ENCODE measurements around the gene SERF2.
A peak's percentile ranks its signal among the peaks of the same experiment; 100 is the strongest.
"Not testable (repeated sequence)": the region's sequence is repeated elsewhere in the genome, so short reads cannot be mapped to it uniquely, and the experiment has no call there.

The SERF2 gene

DNA sequence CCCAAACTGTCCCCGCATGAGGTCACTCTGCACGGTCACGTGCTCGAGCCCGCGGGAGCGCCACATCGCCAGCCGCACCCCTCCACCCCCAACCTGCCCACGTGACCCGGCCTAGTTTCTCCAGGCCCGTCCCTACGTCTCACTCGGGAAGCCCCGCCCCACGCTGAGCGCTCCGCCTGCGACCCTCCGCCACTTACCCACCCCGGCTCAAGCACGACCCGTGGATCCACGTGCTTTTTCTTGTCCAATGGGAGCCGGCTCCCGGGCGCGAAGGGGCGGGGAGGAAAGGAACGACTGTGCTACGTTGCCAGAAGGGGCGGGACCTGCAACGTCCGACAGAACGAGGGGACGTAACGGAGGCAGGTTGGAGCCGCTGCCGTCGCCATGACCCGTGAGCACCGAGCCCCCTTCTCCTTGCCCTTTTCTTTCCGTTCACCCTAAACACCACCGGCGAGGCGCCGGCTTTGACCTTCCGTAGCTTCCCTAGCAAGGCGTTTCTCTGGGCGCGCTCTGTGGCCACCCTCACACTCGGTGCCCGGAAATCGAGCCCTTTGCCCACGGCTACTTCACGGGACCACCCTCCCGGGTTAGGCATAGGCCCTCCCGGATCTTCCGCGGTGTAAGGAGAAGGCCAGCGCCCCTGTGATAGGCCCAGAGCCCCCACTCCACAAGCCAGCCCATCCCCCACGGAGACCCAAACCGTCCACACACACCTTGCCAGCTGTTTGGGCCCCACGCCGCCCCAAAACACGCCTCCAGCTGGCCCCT, at the start of gene SERF2:
SERF2 (plus strand) TSS at position 328 of the 768 bp plus-strand sequence; CDS start at position 385, 57 bp downstream.
- DNase-seq, result peak; percentile 99

DNA sequence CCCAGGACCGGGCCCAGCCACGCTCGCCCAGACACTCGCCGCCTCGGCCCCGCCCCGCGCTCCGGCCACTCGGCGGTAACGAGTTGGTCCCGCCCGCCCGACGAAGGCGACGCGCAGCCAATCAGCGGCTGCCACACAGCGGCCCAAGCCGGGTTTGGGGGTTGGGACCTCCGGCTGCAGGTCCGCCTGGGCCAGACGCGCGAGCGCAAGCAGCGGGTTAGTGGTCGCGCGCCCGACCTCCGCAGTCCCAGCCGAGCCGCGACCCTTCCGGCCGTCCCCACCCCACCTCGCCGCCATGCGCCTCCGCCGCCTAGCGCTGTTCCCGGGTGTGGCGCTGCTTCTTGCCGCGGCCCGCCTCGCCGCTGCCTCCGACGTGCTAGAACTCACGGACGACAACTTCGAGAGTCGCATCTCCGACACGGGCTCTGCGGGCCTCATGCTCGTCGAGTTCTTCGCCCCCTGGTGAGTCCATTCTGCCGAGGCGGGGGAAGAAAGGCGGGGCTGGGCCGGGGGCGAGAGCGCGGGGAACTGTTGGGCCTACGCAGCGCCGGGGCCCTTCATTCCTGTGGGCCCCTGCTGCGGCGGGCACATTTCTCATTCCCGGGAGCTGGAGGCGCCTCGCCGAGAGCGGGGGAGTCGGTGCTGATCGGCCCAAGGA, 45.7 kb upstream of the SERF2 start, which contains the start of gene PDIA3:
PDIA3 (plus strand) TSS at position 194 of the 658 bp plus-strand sequence; CDS start at position 296, 102 bp downstream.
- DNase-seq, result peak; percentile 76

DNA sequence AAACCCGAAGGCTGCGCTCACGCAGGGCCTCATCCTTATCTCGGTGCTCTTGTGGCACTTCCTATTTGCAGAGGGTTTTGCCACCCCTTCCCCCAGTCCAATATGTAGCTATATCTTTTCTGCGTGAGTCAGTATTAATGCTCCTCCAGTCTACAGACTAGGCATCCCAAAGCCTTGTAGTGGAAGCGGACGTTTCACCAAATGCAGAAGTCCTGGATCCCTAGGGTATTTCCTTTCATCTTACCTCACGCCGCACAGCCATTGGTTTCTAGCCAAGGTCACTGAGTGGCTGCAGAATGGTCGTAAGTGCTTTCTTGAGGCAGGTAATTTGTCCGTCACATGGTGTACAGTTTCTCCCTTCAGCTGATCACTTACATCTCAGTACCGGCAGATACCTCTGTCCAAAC, 45.2 kb upstream of the SERF2 start:
- not testable (repeated sequence) for DNase-seq

DNA sequence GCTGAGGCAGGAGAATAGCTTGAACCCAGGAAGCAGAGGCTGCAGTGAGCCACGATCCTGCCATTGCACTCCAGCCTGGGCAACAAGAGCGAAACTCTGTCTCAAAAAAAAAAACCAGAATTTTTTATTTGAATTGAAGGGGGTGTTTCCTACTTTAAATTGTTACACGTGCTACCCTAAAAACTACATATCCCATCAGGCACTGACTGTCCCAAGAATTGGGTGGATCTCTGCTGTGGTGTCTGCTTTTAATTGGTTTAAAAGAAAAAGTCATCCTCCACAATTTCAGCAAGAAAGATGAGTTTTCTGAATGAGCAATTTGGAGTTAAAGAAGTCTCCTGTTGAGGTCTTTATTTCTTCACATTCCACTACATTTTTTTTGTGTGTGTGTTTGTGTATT, 43.7 kb upstream of the SERF2 start:
- no peak for DNase-seq

DNA sequence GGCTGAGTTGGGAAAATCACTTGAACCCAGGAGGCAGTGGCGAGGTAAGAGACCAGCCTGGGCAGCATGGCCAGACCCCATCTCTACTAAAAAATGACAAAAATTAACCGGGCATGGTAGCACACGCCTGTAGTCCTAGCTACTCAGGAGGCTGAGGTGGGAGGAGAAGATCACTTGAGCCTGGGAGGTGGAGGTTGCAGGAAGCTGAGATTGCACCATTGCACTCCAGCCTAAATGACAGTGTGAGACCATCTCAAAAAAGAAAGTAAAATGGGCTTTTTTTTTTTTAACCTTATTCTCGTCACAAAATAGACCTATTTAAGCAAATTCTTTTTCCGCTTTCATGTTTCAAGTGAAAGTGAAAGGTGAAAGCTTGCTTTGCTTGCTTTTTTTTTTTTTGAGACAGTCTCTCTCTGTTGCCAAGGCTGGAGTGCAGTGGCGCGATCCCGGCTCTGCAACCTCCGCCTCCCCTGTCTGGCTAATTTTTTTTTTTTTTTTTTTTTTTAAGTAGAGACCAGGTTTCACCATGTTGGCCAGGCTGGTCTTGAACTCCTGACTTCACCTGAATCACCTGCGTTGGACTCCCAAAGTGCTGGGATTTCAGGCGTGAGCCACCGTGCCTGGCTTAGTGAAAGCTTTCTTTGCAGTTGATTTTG, 42.3 kb upstream of the SERF2 start:
- DNase-seq, result no peak

DNA sequence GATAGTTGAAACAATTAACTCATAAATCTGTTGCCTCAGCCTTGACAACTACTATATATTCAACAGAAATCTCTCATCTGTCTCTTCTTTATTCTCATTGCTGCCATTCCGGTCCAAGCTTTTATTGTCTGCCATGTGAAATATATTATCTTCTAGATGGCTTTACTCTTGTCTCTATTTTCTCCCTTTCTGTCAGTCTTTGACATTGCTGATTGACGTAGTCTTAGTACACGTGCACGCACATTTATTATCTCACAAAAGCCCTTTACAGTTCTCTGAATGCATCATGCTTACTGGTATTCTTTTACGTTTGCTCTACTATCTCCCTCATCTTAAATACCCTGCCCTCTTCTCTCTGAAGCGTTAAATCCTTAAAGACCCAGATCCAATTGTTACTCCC, 40.2 kb upstream of the SERF2 start:
- DNase-seq, result no peak

DNA sequence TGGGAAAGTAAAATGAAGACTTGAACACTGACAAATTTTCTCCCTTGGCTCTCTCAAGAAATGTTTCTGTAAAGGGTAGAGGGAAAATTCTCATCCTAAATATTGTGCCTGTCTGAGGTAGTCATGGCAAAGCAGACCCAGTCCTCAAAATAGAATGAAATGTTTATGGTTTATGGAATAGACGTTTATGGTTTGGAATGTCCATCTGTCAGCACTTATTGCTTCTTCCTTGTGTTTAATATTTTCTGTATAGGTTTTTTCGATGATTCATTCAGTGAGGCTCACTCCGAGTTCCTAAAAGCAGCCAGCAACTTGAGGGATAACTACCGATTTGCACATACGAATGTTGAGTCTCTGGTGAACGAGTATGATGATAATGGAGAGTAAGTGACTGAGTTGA, 29.3 kb upstream of the SERF2 start:
- no peak for DNase-seq

DNA sequence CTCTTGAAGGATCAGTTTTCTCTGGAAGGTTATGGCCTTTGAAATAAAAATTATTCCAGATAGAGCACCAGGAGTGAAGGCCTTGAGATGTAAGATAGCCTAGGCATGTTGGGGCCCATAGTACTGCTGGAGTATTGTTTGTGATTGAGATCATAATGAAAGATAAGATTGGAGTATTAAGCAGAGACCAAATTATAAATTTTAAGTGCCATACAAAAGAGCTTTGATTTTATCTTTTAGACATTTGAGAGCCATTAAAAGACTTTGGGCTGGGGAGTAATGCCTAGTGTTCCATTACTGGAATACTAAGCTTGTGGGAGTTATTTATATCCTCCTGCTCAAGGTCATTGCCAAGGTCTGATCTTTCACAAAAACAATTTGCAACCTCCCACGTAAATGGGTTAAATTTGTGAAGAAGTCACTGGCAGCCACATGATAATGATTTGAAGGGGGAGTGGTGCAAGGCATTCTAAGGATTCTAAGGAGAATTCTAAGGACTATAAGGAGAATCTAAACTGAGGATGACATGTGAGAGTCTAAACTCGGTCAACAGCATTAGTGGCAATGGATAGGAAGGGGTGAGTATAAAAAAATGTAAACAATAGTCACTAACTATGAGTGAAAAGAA, 28.2 kb upstream of the SERF2 start:
- DNase-seq, result no peak

DNA sequence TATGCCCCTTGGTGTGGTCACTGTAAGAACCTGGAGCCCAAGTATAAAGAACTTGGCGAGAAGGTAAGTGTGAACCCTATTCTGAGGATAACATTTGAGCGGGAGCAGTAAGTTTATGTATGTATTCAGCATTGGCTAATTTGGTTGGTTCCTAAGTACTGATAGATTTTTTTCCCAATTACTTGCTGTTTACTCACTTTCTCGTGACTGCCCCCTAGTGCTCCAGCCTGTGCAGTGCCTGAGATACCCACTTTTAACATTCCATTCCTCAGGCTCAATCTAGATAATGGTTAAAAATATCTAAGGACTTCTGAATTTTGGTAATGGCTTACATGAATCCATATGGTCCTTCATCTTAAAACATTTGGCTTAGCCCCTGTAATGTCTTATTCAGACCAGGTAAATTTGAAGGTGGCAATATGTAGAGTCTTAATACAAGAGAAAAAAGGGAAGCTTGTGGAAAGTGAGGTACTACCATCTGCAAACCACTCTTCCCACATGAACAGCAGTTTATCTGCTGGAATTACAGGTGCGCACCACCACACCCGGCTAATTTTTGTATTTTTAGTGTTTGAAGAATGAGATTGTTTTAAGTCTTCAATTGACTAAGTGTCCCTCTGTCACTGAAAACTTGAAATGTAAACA, 22.4 kb upstream of the SERF2 start:
- peak; percentile 40 for DNase-seq

DNA sequence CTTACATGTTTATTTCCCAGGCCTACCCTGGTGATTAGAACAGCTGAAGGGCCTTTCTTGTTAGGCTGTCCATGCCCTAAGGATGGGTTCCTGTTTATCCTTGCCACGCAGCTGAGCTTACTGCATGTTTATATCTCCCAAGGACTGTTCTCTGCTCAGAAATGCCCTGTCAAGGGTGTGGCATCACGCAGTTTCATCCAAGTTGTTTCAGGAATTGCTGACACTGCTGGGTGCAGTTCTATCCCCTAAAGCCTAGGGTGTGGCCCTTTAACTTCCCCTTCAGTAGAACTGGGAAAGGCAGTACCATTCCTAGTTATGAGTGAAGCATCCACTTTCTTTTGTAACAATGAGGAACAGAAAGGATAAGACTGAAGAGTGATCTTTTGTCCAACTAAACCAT, 20.3 kb upstream of the SERF2 start:
- no peak for DNase-seq

DNA sequence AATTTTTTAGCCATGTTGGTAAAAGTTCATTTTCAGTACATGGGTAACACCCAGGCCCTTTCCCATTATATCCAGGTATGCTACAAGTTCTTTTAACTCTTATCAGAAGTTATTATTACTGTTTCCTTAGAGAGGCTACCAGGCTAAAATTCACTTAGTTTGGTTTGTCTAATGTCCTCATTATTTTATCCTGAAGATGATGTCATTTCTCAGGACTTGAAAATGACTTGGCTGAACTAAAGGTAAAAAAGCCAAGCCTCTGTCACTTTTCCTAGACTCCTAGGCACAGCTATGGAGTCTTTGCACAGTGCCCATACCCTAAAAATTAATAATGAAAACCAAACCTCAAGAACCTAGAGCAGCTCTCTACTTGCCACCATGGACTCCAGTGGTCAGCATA, 19.5 kb upstream of the SERF2 start:
- no peak for DNase-seq

DNA sequence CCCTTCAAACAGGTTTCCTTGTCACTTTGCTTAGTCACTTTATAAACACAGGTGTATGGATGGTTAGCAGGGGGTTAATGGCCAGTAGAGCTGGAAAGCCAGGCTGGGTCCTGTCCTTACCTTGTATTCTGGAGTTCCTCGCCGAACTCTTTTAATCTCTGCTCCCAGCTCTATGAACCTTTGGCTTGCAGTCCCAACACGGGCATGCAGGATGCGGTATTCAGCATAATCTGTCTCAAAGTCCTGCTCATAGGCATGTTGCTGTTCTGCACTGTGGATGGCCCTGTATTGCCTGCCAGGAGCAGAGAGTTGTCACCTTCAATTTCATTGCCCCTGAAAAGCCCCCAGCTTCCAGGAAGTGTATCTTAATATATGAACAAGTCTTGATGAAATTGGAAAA, 18.1 kb upstream of the SERF2 start:
- DNase-seq, result no peak

DNA sequence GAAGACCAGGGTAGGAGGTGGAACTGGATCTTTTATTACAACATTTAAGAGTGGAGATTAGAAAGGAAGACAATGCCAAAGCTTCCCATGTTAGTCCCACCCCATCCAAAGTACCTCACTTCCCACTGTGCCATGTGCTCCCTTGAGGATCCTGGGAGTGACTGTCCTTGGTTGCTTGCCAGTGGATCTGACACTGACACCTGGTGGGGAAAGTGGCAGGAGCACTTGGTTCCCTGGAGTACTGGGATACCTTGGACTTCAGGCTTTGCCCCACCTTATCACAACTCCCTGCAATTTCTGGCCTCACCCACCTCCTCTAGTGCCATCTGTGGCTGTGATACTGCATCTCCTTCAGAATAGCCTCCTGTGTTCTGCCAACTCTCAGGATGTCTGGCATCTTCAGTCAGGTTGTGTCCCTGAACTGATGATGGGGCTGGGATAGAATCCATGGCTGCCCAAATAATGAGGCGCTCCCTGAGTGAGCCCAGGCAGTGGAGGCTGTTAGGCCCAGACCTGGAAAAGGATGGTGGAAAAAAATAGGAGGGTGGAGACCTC, 16.6 kb upstream of the SERF2 start:
- DNase-seq, result peak; percentile 88

DNA sequence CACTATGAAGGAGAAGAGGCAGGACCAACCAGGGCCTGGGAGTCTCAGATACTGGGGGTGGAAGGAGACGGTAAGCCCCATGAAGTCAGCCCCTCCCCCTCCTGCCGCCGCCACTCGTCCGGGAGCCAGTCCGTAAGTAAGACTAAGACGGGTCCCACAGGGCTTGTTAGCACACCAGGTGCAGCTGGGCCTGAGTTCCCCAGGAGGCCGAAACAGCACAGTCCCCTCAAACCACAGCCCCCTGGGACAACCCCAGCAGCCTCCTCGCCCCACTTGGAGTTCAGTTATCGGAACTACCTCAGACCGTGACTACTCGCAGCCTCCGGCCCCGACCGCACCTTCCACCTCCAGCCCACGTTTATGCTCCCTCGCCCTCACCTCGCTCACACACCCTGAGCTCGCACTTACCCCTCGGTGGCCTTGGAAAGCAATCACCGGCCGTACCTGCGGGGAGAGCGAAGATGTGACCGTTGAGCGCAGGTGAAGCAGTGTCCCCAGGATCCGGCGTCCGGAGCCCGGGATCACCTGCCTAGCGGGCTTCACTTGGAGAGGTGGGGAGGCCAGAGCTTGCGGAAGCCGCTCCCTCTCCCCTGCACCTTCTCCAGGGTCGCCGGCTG, 15.9 kb upstream of the SERF2 start:
- peak; percentile 44 for DNase-seq

DNA sequence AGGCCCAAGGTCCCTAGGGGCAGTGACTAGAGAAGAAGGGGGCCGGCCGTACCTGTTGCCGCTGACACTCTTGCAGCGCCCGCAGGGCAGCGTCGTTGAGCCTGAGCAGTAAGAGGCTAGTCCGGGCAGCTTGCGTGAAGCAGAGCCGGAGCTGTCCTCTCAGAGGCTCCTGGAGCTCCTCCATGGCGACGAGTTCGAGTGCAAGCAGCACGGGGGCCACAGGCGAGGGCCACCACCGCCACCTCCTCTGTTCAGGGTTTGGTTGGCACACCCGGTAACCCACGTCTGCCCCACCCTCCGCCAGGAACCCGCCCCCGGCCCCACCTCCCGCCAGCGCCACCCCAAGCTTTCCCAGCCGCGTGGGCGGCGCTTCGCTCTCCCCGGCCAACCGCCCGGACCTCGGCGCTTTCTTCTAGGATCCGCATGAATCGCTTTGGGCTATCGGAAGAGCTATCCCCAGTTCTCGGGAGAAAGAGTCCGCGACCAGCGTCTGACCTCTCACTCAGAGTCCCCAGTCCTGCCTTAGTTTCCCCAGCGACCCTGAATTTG, 15.3 kb upstream of the SERF2 start, which contains the start of gene ELL3:
ELL3 (minus strand) TSS at position 249 of the 549 bp plus-strand sequence; CDS start at position 184, 65 bp downstream.
- DNase-seq, result peak; percentile 72

DNA sequence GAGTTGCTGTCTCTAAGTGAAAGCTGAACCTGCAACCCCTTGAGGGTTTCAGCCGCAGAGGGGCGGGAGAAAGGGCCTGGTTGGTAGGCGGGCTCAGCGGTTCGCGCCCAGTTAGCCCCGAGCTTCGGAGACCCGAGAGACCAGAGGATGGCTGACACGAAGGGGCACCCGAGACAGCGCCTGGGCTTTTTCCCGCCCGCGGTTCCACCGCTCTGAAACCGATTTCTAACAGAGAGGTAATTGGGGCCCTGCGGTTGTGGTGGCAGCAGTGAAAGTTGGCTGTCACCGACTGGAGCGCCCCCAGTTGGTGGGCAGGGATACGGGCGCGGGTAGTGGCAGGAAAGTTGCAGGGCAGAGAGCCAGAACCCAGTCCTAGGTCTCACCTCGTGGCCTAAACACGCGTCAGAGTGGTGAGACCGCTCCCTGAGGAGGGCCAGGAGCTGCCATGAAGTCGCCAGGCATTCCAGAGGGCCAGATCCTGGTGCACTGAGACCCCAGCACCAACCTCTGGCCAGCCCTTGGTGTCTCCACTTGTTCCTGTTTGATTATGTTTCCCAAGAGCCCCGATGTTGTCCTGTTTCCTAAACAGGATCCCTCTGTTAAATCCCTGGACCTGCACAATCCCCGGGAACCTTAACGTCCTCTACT, 14.7 kb upstream of the SERF2 start:
- DNase-seq, result peak; percentile 78

DNA sequence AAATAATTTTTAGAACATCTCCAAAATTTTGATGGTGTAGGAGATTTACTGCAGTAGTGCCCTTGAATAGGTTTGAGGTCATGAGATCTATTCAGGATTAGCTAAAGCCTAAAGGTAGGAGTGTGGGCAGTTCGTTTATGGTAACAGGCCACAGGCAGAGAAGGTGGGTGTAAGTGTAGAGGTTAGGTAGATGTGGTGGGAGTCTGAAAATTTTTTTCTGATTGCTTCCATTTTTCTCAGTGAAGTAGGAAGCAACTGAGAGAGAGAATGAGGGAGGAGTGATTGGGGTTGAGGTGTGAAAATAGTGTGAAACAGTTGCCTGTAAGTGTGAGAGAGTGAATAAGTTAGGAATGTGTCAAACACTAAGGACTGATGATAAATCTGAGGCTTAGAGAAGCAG, 13.1 kb upstream of the SERF2 start:
- DNase-seq, result no peak

DNA sequence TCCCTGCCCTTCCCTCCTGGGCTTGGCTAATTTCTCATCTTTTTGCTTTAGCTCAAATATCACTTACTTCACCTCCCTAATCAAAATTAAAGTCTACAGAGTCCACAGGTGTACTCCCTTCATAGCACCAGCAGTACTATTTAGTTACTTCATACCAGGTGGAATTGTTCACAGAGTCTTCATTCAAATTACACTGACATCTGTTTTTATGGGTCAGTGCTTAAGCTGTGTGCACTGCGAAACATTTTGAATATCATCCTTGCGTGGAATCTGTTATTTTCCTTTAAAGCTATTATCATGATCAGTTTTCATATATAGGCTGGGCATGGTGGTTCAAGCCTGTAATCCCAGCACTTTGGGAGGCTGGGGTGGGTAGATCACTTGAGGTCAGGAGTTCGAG, 2.7 kb upstream of the SERF2 start:
- DNase-seq, result no peak

DNA sequence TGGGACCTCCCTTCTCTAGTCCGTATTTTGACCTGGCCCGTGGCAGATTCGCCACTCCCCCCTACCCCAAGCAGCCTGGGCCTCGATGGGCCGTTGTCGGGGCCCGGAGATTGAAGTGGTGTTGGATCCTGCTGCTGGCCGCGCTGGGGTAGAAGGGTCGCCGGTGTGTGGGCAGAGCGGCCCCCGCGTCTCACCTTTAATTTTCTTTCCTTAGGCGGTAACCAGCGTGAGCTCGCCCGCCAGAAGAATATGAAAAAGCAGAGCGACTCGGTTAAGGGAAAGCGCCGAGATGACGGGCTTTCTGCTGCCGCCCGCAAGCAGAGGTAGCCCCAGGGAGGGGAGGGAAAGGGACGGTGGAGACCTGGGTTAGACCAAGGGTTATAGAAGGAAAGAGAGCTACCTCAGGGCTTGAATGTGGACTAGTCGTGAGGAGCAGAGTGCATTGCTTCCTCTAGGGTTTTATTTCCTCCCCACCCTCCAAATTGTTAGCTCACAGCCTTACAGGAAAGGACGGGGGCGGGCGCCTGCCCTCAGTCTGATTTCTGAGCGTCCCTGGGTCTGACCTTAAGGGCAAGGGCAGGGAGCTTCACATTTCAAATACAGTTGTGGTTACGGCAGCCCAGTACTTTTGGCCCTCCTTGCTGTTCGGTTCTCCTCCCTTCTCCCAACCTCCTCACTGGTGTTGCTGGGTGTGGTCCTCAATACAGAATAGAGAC, 799 bp downstream of the SERF2 start:
- no peak for DNase-seq

DNA sequence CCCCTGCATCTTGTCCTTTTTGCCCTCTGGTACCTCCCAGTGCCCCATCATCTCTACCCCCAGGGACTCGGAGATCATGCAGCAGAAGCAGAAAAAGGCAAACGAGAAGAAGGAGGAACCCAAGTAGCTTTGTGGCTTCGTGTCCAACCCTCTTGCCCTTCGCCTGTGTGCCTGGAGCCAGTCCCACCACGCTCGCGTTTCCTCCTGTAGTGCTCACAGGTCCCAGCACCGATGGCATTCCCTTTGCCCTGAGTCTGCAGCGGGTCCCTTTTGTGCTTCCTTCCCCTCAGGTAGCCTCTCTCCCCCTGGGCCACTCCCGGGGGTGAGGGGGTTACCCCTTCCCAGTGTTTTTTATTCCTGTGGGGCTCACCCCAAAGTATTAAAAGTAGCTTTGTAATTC, 1.5 kb downstream of the SERF2 start:
- no peak for DNase-seq
